OCI-LY7 (cell line): ENCODE measurements around the gene STX12. TPM values are rescaled to one million over a fixed set of nuclear protein-coding genes. Genes with fewer than 3 reads are reported as not detected.

Experiments
- BruUV-seq: library from RNA; stranded (reverse); fragments of 400-500 nt; replicated peaks from 2 replicates; lab custom pipeline; 2021; lab: Mats Ljungman, UMichigan
- CTCF ChIA-PET: fragments of 300-600 bp; sonication (Branson Sonifier 250); formaldehyde crosslinking; loops from one replicate; lab custom pipeline; 2022; ENCODE audit warnings: antibody characterized with exemption; ENCODE audit not compliant: unreplicated experiment; lab: Charles Lee
- POLR2A ChIA-PET: fragments of 300-600 bp; sonication (Branson Sonifier 250); formaldehyde crosslinking; loops from one replicate; lab custom pipeline; 2022; ENCODE audit warnings: antibody characterized with exemption; lab: Charles Lee
- DNase-seq: peaks from one replicate; pipeline ENCODE4 v3.0.0-alpha.2; 2015; ENCODE audit warnings: low spot score
- H2AFZ ChIP-seq: fragments of 200-600 bp; sonication (generic), shearing (Covaris generic); 2 replicates; pipeline ENCODE4 v1.6.1; 2014; ENCODE audit warnings: mild to moderate bottlenecking, antibody characterized with exemption, low read length, moderate library complexity
- H3K27ac ChIP-seq: fragments of 200-600 bp; sonication (generic); 2 replicates; pipeline ENCODE4 v1.5.1; 2014; ENCODE audit warnings: mixed run types, low read depth, mild to moderate bottlenecking, moderate library complexity, low read length, inconsistent platforms; ENCODE audit not compliant: poor library complexity, severe bottlenecking
- H3K36me3 ChIP-seq: fragments of 200-600 bp; sonication (generic); 2 replicates; pipeline ENCODE4 v1.6.1; 2014; ENCODE audit warnings: mild to moderate bottlenecking, antibody characterized with exemption, low read length, moderate library complexity, mixed read lengths; ENCODE audit not compliant: insufficient read depth
- H3K4me1 ChIP-seq: fragments of 200-600 bp; sonication (generic); 2 replicates; pipeline ENCODE4 v1.5.1; 2014; ENCODE audit warnings: mild to moderate bottlenecking, low read length; ENCODE audit not compliant: insufficient read depth, poor library complexity, severe bottlenecking
- H3K4me2 ChIP-seq: fragments of 200-600 bp; sonication (generic); 2 replicates; pipeline ENCODE4 v1.6.1; 2014; ENCODE audit warnings: mild to moderate bottlenecking, low read length
- H3K4me3 ChIP-seq: fragments of 200-600 bp; sonication (generic); 2 replicates; pipeline ENCODE4 v1.5.1; 2014; ENCODE audit warnings: mild to moderate bottlenecking, low read depth, low read length; ENCODE audit not compliant: poor library complexity, severe bottlenecking
- H3K79me2 ChIP-seq: fragments of 200-600 bp; sonication (generic); 2 replicates; pipeline ENCODE4 v1.6.1; 2016; ENCODE audit warnings: low read depth, mild to moderate bottlenecking, low read length, moderate library complexity, mixed read lengths; ENCODE audit not compliant: insufficient read depth
- H3K9me2 ChIP-seq: fragments of 200-600 bp; sonication (generic); 2 replicates; pipeline ENCODE4 v1.6.1; 2016; ENCODE audit warnings: mild to moderate bottlenecking, low read length, mixed read lengths; ENCODE audit not compliant: insufficient read depth
- H3K9me3 ChIP-seq: fragments of 200-600 bp; sonication (generic); 2 replicates; pipeline ENCODE4 v1.6.1; 2014; ENCODE audit warnings: mild to moderate bottlenecking, mixed run types, low read length, mixed read lengths
- H4K20me1 ChIP-seq: fragments of 200-600 bp; sonication (generic); 2 replicates; pipeline ENCODE4 v1.6.1; 2014; ENCODE audit warnings: mild to moderate bottlenecking, antibody characterized with exemption, low read length, moderate library complexity, mixed read lengths; ENCODE audit not compliant: insufficient read depth
- CTCF ChIP-seq: fragments of 200-600 bp; sonication (generic); conservative IDR thresholded peaks from 2 replicates; pipeline ENCODE4 v1.5.1; 2014; ENCODE audit warnings: mild to moderate bottlenecking, antibody characterized with exemption, low read length, moderate library complexity, mixed read lengths
- EZH2phosphoT487 ChIP-seq: fragments of 200-600 bp; sonication (generic); IDR thresholded peaks from 2 replicates; pipeline ENCODE4 v1.6.1; 2018; ENCODE audit warnings: low read depth, borderline replicate concordance, mild to moderate bottlenecking, mixed run types, antibody characterized with exemption, low read length, moderate library complexity, mixed read lengths
- intact Hi-C: fragments of 100-400 bp; cut with micrococcal nuclease; formaldehyde crosslinking; loops from one replicate; pipeline ENCODE4 v1.10.0; 2022; ENCODE audit not compliant: unreplicated experiment
- total RNA-seq, 2 experiments: library from RNA; depleted of rRNA in 1 of 2; stranded (reverse); fragments of >200 nt in 1 of 2; shearing (Covaris generic) in 1 of 2; gene quantifications; 2 replicates each; pipeline ENCODE4 v1.2.3, GENCODE V29; 2014 to 2022

The STX12 gene
- total RNA-seq, 2 experiments from 2014 or later: 17.2 to 30.1 TPM

DNA sequence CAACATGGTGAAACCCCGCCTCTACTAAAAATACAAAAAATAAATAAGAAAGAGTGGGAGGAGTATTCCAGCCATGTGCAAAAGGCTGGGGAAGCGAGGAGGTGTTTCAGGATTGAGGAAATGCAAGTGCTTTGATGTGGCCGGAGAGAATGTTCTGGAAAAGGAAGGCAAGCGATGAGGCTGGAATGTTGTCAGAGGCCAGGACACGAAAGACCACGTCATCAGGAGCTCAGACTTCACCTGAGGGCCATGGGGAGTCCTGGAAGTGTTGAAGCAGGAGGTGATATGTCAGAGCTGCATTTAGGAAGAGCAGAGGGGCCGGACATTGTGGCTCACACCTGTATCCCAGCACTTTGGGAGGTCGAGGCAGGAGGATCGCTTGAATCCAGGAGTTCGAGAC lies 88.4 kb downstream of the STX12 start:
- Histone ChIP-seq H3K9me2 (no peaks in the 10 kb centered on the region), H2AFZ (no peak overlapping the region), H3K36me3 (peaks cover 6% of the 10 kb centered on the region; the same call in 1 of the 2 replicates), H3K79me2 (no peaks in the 10 kb centered on the region), H3K27ac (no peak overlapping the region), H3K4me3 (no peak overlapping the region), H3K9me3 (no peaks in the 10 kb centered on the region), H3K4me1 (peaks cover 23% of the 10 kb centered on the region), H3K4me2 (no peak overlapping the region), H4K20me1 (no peaks in the 10 kb centered on the region)
- intact Hi-C loops: no loop called here
- no TSS peak for BruUV-seq
- no peak for DNase-seq
- TF ChIP-seq CTCF (no peak), EZH2phosphoT487 (no peak)
- CTCF ChIA-PET: no interaction called here
- POLR2A ChIA-PET: interaction anchor here (0.6 kb wide), 1 partner anchor 138 kb away, joined by 3 read pairs; no protein-coding TSS in a partner anchor

GRCh38 chr1:27862004-27862403 lies 89.0 kb downstream of the STX12 start:
- Histone ChIP-seq H3K79me2 (no peaks in the 10 kb centered on the region), H4K20me1 (no peaks in the 10 kb centered on the region), H3K36me3 (peaks cover under 1% of the 10 kb centered on the region; the same call in 1 of the 2 replicates), H3K27ac (no peak overlapping the region), H3K4me2 (no peak overlapping the region), H3K4me3 (no peak overlapping the region), H3K9me2 (no peaks in the 10 kb centered on the region), H3K9me3 (no peaks in the 10 kb centered on the region), H3K4me1 (peaks cover 23% of the 10 kb centered on the region), H2AFZ (no peak overlapping the region)
- DNase-seq: no peak
- ChIA-PET CTCF (no interaction called here), POLR2A (no interaction called here)
- TF ChIP-seq CTCF: no peak
- TF ChIP-seq EZH2phosphoT487: no peak
- no TSS peak for BruUV-seq
- intact Hi-C loops: no loop called here

DNA sequence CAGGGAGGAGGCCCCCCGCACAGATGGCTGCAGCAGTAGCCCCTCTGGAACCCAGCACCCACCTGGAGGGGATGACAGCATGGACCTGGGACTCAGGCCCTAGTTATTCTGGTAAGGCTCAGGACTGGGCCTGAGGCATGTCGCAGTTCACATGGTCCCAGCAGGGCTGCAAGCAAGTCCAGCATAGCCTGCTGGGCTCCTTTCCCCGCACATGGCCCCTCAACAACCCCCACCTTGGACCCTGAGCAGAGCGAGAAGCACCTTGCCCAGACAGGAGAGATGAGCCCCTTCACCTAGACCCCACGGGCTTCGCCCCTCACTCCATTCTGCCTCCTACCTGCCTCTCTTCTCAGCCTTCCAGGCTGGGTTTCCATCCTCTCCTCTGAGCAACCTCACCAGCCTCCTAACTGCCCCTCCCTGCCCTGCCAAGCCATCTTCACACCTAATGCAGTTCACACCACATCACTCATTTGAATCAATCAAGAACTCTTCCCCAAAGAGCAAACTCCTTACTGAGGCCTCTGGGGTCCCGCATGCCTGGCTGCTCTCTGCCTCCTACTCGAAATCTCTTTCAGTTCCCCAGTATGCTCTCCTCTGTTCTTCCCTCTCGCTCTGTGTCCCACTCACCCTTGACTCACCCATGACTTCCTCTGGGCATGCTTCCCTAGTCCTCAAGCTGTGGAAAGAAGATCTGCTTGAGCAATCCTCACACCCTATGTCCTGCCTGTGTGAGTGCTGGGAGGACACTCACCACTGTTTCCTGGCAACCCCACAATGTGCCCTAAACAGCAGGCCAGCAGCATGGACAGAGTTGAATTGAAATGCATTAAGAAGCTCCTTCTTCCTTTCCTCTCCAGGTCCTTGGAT lies 89.9 kb downstream of the STX12 start:
- CTCF ChIA-PET: no interaction called here
- Histone ChIP-seq H3K36me3 (no peaks in the 10 kb centered on the region), H3K4me1 (peaks cover 23% of the 10 kb centered on the region), H3K4me3 (no peak overlapping the region), H3K9me2 (no peaks in the 10 kb centered on the region), H3K9me3 (no peaks in the 10 kb centered on the region), H2AFZ (peak overlapping the region; percentile 97), H4K20me1 (no peaks in the 10 kb centered on the region), H3K27ac (no peak overlapping the region), H3K79me2 (no peaks in the 10 kb centered on the region), H3K4me2 (peak overlapping the region; percentile 29)
- TF ChIP-seq CTCF (no peak), EZH2phosphoT487 (no peak)
- intact Hi-C loops: no loop called here
- POLR2A ChIA-PET: interaction anchor here (0.5 kb wide), 1 partner anchor 693 kb away, joined by 3 read pairs; no protein-coding TSS in a partner anchor
- peak; percentile 41 for DNase-seq
- no TSS peak for BruUV-seq
